Measurements from ENCODE around the gene DDX11. TPM values are rescaled to one million over a fixed set of nuclear protein-coding genes. Genes with fewer than 3 reads are reported as not detected.
"Not testable (repeated sequence)": the region's sequence is repeated elsewhere in the genome, so short reads cannot be mapped to it uniquely, and the experiment has no call there.

DDX11 gene
- total and polyA plus RNA-seq, 2 of the 4 experiments (the other 2 are of a cell fraction) = 10.8 to 17.6 TPM

DNA sequence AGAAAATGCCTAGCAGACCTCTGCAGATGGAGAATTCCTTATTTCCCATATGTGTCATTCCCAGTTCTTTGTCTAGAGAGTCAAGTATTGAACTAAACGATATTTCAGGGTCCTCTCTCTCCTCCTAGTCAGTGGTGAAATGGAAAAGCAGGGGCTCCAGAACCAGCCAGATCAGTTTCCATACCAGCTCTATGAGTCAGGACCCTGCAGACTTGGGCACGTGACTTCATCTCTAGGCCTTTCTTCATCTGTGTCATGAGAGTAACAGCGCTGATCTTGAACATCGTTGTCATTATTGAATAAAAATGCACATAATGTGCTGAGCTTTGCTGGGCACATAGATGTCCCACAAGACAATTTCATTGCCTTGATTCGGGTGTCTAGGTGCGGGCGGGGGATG, 23.1 kb upstream of the DDX11 start:
- in situ Hi-C loops (cut with MboI; ENCODE audit: low sequenced_read_pairs); H2BK5ac ChIP-seq (ENCODE audit: low read depth, low read length, poor library complexity, severe bottlenecking); H3K9me1 ChIP-seq (ENCODE audit: insufficient read depth, low read length); H4K8ac ChIP-seq (ENCODE audit: low read depth in 2 of 2, low read length in 2 of 2); H3K4me2 ChIP-seq (ENCODE audit: low read depth, low read length); H3K23ac ChIP-seq (ENCODE audit: low read depth, low read length); H2BK120ac ChIP-seq (ENCODE audit: low read depth, low read length); BruUV-seq (replicated peaks); H3K4me3 ChIP-seq (ENCODE audit: insufficient read depth, low read depth, low read length); H3K27ac ChIP-seq (ENCODE audit: insufficient read depth, low read length); H2AK9ac ChIP-seq (replicated peaks; ENCODE audit: low read depth, low read length, poor library complexity); dilution Hi-C loops (cut with HindIII; ENCODE audit: low sequenced_read_pairs, unreplicated experiment); H3K4ac ChIP-seq (ENCODE audit: low read depth, low read length); intact Hi-C loops (cut with micrococcal nuclease); H3K36me3 ChIP-seq (ENCODE audit: control insufficient read depth, insufficient read depth, low read length); H3K27me3 ChIP-seq (ENCODE audit: control insufficient read depth, insufficient read depth, low read length); POLR2A ChIA-PET (ENCODE audit: unreplicated experiment); H2BK15ac ChIP-seq (ENCODE audit: low read depth, low read length); H2AFZ ChIP-seq (replicated peaks; ENCODE audit: low read length, poor library complexity); H2AK5ac ChIP-seq (ENCODE audit: low read depth, low read length); H3K4me1 ChIP-seq (ENCODE audit: control insufficient read depth, insufficient read depth, low read length); H3K79me1 ChIP-seq (ENCODE audit: low read depth in 1 of 2, low read length in 2 of 2); DNase-seq; H3K9ac ChIP-seq (ENCODE audit: low read depth, low read length); H4K91ac ChIP-seq (ENCODE audit: insufficient read depth, low read depth, low read length); H4K5ac ChIP-seq (ENCODE audit: low read depth, low read length); H3K14ac ChIP-seq (replicated peaks; ENCODE audit: low read depth, low read length); CTCF ChIA-PET; H4K20me1 ChIP-seq (ENCODE audit: insufficient read depth, low read length); H3K18ac ChIP-seq (ENCODE audit: low read depth, low read length); H2BK20ac ChIP-seq (ENCODE audit: low read depth, low read length); H3K9me3 ChIP-seq (ENCODE audit: control insufficient read depth, insufficient read depth, low read length); H3K56ac ChIP-seq (ENCODE audit: extremely low read depth, insufficient read depth, low read length): not testable (repeated sequence)
- WGBS, 2 experiments (ENCODE audit: extremely low coverage in 2 of 2, insufficient read length in 1 of 2) = no CpG with 5 or more reads among the region's 7 CpGs
- TF ChIP-seq, protein P1, sequence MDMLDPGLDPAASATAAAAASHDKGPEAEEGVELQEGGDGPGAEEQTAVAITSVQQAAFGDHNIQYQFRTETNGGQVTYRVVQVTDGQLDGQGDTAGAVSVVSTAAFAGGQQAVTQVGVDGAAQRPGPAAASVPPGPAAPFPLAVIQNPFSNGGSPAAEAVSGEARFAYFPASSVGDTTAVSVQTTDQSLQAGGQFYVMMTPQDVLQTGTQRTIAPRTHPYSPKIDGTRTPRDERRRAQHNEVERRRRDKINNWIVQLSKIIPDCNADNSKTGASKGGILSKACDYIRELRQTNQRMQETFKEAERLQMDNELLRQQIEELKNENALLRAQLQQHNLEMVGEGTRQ (IDR thresholded peaks at IDR 0.05; ENCODE audit: low read depth, low read length) = peak; percentile 58; the same call in 1 of the 2 replicates
- peak; percentile 24; the same call in 1 of the 2 replicates for ATAC-seq (ENCODE audit: low read depth)

DNA sequence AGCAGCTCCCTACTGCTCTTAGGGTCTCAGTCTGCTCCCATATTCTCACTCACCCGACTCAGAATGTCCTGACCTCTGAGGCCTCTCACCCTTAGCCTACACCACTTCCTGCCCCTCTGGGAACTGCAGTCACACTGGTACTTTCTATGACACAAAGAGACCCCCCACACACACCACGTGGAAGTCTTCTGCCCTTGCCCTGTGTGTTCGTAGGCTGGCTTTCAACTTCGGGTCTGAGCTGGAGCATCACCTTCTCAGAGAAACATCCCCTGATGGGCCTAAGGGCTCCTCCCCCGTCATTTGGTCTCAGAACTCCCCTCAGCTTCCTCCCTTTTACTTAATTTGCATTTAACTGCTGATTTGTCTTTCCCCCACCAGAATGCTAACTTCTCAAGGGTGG, 22.0 kb upstream of the DDX11 start:
- H4K8ac ChIP-seq (ENCODE audit: low read depth in 2 of 2, low read length in 2 of 2); H3K4me2 ChIP-seq (ENCODE audit: low read depth, low read length); H3K14ac ChIP-seq (replicated peaks; ENCODE audit: low read depth, low read length); intact Hi-C loops (cut with micrococcal nuclease); H3K79me1 ChIP-seq (ENCODE audit: low read depth in 1 of 2, low read length in 2 of 2); H4K20me1 ChIP-seq (ENCODE audit: insufficient read depth, low read length); H3K9me1 ChIP-seq (ENCODE audit: insufficient read depth, low read length); H2BK20ac ChIP-seq (ENCODE audit: low read depth, low read length); H3K36me3 ChIP-seq (ENCODE audit: control insufficient read depth, insufficient read depth, low read length); CTCF ChIA-PET; ATAC-seq (ENCODE audit: low read depth); H3K4me3 ChIP-seq (ENCODE audit: insufficient read depth, low read depth, low read length); dilution Hi-C loops (cut with HindIII; ENCODE audit: low sequenced_read_pairs, unreplicated experiment); H3K23ac ChIP-seq (ENCODE audit: low read depth, low read length); H3K27me3 ChIP-seq (ENCODE audit: control insufficient read depth, insufficient read depth, low read length); H3K9ac ChIP-seq (ENCODE audit: low read depth, low read length); H2BK120ac ChIP-seq (ENCODE audit: low read depth, low read length); H4K91ac ChIP-seq (ENCODE audit: insufficient read depth, low read depth, low read length); DNase-seq; H3K4me1 ChIP-seq (ENCODE audit: control insufficient read depth, insufficient read depth, low read length); H3K27ac ChIP-seq (ENCODE audit: insufficient read depth, low read length); H3K9me3 ChIP-seq (ENCODE audit: control insufficient read depth, insufficient read depth, low read length); H2AK9ac ChIP-seq (replicated peaks; ENCODE audit: low read depth, low read length, poor library complexity); H3K18ac ChIP-seq (ENCODE audit: low read depth, low read length); in situ Hi-C loops (cut with MboI; ENCODE audit: low sequenced_read_pairs); H2AK5ac ChIP-seq (ENCODE audit: low read depth, low read length); H2BK5ac ChIP-seq (ENCODE audit: low read depth, low read length, poor library complexity, severe bottlenecking); BruUV-seq (replicated peaks); H4K5ac ChIP-seq (ENCODE audit: low read depth, low read length); H2BK15ac ChIP-seq (ENCODE audit: low read depth, low read length); POLR2A ChIA-PET (ENCODE audit: unreplicated experiment); H2AFZ ChIP-seq (replicated peaks; ENCODE audit: low read length, poor library complexity); H3K4ac ChIP-seq (ENCODE audit: low read depth, low read length); H3K56ac ChIP-seq (ENCODE audit: extremely low read depth, insufficient read depth, low read length): not testable (repeated sequence)
- WGBS, 2 experiments (ENCODE audit: extremely low coverage in 2 of 2, insufficient read length in 1 of 2) = 63% methylated on average over 3 of the region's 5 CpGs; no CpG with 5 or more reads in 1 of the 2 experiments

Data from IMR-90 (cell line).